H1 (cell line): ENCODE data around the gene TESMIN. TPM values are rescaled to one million over a fixed set of nuclear protein-coding genes. Genes with fewer than 3 reads are reported as not detected.

Experiments used
- CTCF ChIA-PET: fragments of 300-600 bp; sonication (Branson Sonifier 250); formaldehyde crosslinking; loops from one replicate; lab custom pipeline; 2021; ENCODE audit not compliant: partially characterized antibody; lab: Charles Lee
- POLR2A ChIA-PET: fragments of 300-600 bp; sonication (Branson Sonifier 250); formaldehyde crosslinking; loops from one replicate; lab custom pipeline; 2021; ENCODE audit warnings: inconsistent platforms; ENCODE audit not compliant: partially characterized antibody; lab: Charles Lee
- DNase-seq, 2 experiments: peaks; one replicate each; pipeline versions ENCODE4 v3.0.0 to v3.0.0-alpha.2; 2010 to 2022; ENCODE audit warnings: low spot score in 2 of 2, low read depth in 1 of 2, mixed read lengths in 1 of 2
- FAIRE-seq: peaks from 2 replicates; lab custom pipeline; 2011; peaks lifted over from hg19 to GRCh38; lab: Jason Lieb, UNC
- H2AFZ ChIP-seq: 2 replicates; pipeline ENCODE4 v1.8.1; 2012; ENCODE audit warnings: low read length, inconsistent platforms
- H2AK5ac ChIP-seq: 2 replicates; pipeline ENCODE4 v1.6.1; 2013; ENCODE audit warnings: low read depth, low read length
- H2BK120ac ChIP-seq: replicated peaks from 2 replicates; pipeline ENCODE3; 2013; ENCODE audit warnings: low read depth, low read length, inconsistent platforms
- H2BK12ac ChIP-seq: 2 replicates; pipeline ENCODE4 v1.6.1; 2013; ENCODE audit warnings: low read depth, low read length
- H2BK15ac ChIP-seq: 2 replicates; pipeline ENCODE4 v1.6.1; 2013; ENCODE audit warnings: low read length
- H2BK20ac ChIP-seq: 2 replicates; pipeline ENCODE4 v1.6.1; 2013; ENCODE audit warnings: low read length
- H2BK5ac ChIP-seq: 2 replicates; pipeline ENCODE4 v1.6.1; 2013; ENCODE audit warnings: low read depth, low read length
- H3K14ac ChIP-seq: 2 replicates; pipeline ENCODE4 v1.6.1; 2013; ENCODE audit warnings: inconsistent platforms; ENCODE audit not compliant: insufficient read length
- H3K18ac ChIP-seq: 2 replicates; pipeline ENCODE4 v1.6.1; 2013; ENCODE audit warnings: low read length; ENCODE audit errors: extremely low read depth
- H3K23ac ChIP-seq: 2 replicates; pipeline ENCODE4 v1.6.1; 2013; ENCODE audit warnings: inconsistent platforms; ENCODE audit not compliant: insufficient read length
- H3K23me2 ChIP-seq: 2 replicates; pipeline ENCODE4 v1.6.1; 2013; ENCODE audit warnings: low read depth, low read length
- H3K27ac ChIP-seq: 2 replicates; pipeline ENCODE4 v1.6.1; 2011; ENCODE audit warnings: low read depth, low read length, inconsistent platforms
- H3K27me3 ChIP-seq, 4 experiments: replicated peaks in 1 of 4; 1 replicate in 1 of 4; 2 replicates in 3 of 4; pipeline versions ENCODE4 v1.6.1 to v1.8.1; 2011 to 2013; ENCODE audit warnings: low read length in 3 of 4, mild to moderate bottlenecking in 3 of 4, inconsistent platforms in 2 of 4, mixed read lengths in 2 of 4, moderate library complexity in 1 of 4; ENCODE audit not compliant: control insufficient read depth in 3 of 4, insufficient read depth in 3 of 4; ENCODE audit errors: extremely low read depth in 1 of 4
- H3K36me3 ChIP-seq, 4 experiments: 2 replicates each; pipeline versions ENCODE4 v1.6.1 to v1.8.1; 2011 to 2013; ENCODE audit warnings: mild to moderate bottlenecking in 4 of 4, low read length in 3 of 4, moderate library complexity in 2 of 4, control low read depth in 1 of 4, inconsistent platforms in 1 of 4; ENCODE audit not compliant: insufficient read depth in 4 of 4, control insufficient read depth in 2 of 4
- H3K4ac ChIP-seq: replicated peaks from 2 replicates; pipeline ENCODE3; 2013; ENCODE audit warnings: low read length, low read depth, mixed read lengths, inconsistent platforms; ENCODE audit not compliant: insufficient read length
- H3K4me1 ChIP-seq, 4 experiments: replicated peaks in 1 of 4; 1 replicate in 1 of 4; 2 replicates in 3 of 4; pipeline versions ENCODE4 v1.6.1 to v1.8.1; 2011 to 2013; ENCODE audit warnings: low read length in 3 of 4, inconsistent platforms in 2 of 4, mixed read lengths in 1 of 4; ENCODE audit not compliant: insufficient read depth in 4 of 4, control insufficient read depth in 3 of 4
- H3K4me2 ChIP-seq, 2 experiments: 2 replicates each; pipeline versions ENCODE4 v1.6.1 to v1.8.1; 2011 to 2013; ENCODE audit warnings: low read depth in 2 of 2, low read length in 2 of 2, control low read depth in 1 of 2, inconsistent platforms in 1 of 2, mild to moderate bottlenecking in 1 of 2; ENCODE audit not compliant: insufficient read depth in 1 of 2
- H3K4me3 ChIP-seq, 4 experiments: fragments of 200-600, 300-600 bp in 1 of 4; sonication (generic), shearing (Covaris generic), sonication (Bioruptor Twin) in 1 of 4; 2 replicates each; pipeline versions ENCODE4 v1.5.1 to v1.8.1; 2011 to 2016; ENCODE audit warnings: low read length in 4 of 4, low read depth in 3 of 4, control low read depth in 2 of 4, inconsistent platforms in 2 of 4, mild to moderate bottlenecking in 2 of 4, mixed read lengths in 1 of 4, moderate library complexity in 1 of 4; ENCODE audit not compliant: insufficient read depth in 2 of 4; ENCODE audit errors: extremely low read depth in 1 of 4
- H3K56ac ChIP-seq: replicated peaks from 2 replicates; pipeline ENCODE3; 2013; ENCODE audit warnings: low read depth, mild to moderate bottlenecking, mixed read lengths, low read length, inconsistent platforms; ENCODE audit not compliant: insufficient read length
- H3K79me1 ChIP-seq: 2 replicates; pipeline ENCODE4 v1.6.1; 2013; ENCODE audit warnings: low read depth, low read length, control low read depth
- H3K79me2 ChIP-seq, 2 experiments: 2 replicates each; pipeline versions ENCODE4 v1.6.1 to v1.8.1; 2012 to 2013; ENCODE audit warnings: low read length in 2 of 2, mild to moderate bottlenecking in 2 of 2, inconsistent platforms in 1 of 2; ENCODE audit not compliant: insufficient read depth in 2 of 2, control insufficient read depth in 1 of 2
- H3K9ac ChIP-seq, 4 experiments: replicated peaks in 1 of 4; 1 replicate in 1 of 4; 2 replicates in 3 of 4; pipeline versions ENCODE4 v1.6.1 to v1.8.1; 2011 to 2013; ENCODE audit warnings: low read depth in 3 of 4, low read length in 3 of 4, control low read depth in 2 of 4, mild to moderate bottlenecking in 2 of 4, moderate library complexity in 2 of 4, inconsistent platforms in 1 of 4; ENCODE audit errors: extremely low read depth in 1 of 4
- H3K9me3 ChIP-seq, 2 experiments: 2 replicates each; pipeline versions ENCODE4 v1.6.1 to v1.8.1; 2012 to 2013; ENCODE audit warnings: mild to moderate bottlenecking in 2 of 2, moderate library complexity in 2 of 2, control low read depth in 1 of 2, inconsistent platforms in 1 of 2, low read depth in 1 of 2, low read length in 1 of 2, mixed read lengths in 1 of 2; ENCODE audit not compliant: insufficient read depth in 2 of 2
- H4K20me1 ChIP-seq, 2 experiments: replicated peaks in 1 of 2; 2 replicates each; pipeline versions ENCODE3 to v1.8.1; 2011 to 2013; ENCODE audit warnings: inconsistent platforms in 2 of 2, low read length in 2 of 2, mild to moderate bottlenecking in 1 of 2; ENCODE audit not compliant: insufficient read depth in 2 of 2, control insufficient read depth in 1 of 2
- H4K5ac ChIP-seq: 2 replicates; pipeline ENCODE4 v1.6.1; 2013; ENCODE audit warnings: low read length, low read depth, mixed read lengths, inconsistent platforms; ENCODE audit not compliant: insufficient read length
- H4K8ac ChIP-seq: 2 replicates; pipeline ENCODE4 v1.8.0; 2013; ENCODE audit warnings: mild to moderate bottlenecking, moderate library complexity, low read length, inconsistent platforms; ENCODE audit not compliant: insufficient read depth; ENCODE audit errors: extremely low read depth
- H4K91ac ChIP-seq: replicated peaks from 2 replicates; pipeline ENCODE3; 2013; ENCODE audit warnings: low read length, mixed read lengths, inconsistent platforms; ENCODE audit not compliant: insufficient read length
- BCL11A ChIP-seq, 2 experiments: IDR thresholded peaks; one replicate each; pipeline ENCODE4 v1.6.1; 2011; ENCODE audit warnings: low read depth in 2 of 2, low read length in 2 of 2, mild to moderate bottlenecking in 2 of 2
- EP300 ChIP-seq, 2 experiments: IDR thresholded peaks; 1 replicate in 1 of 2; 2 replicates in 1 of 2; pipeline ENCODE4 v1.6.1; 2011 to 2012; ENCODE audit warnings: low read depth in 2 of 2, low read length in 2 of 2, mild to moderate bottlenecking in 2 of 2, borderline replicate concordance in 1 of 2, inconsistent platforms in 1 of 2, moderate library complexity in 1 of 2
- JUND ChIP-seq: IDR thresholded peaks from 2 replicates; pipeline ENCODE4 v1.6.1; 2011; ENCODE audit warnings: mild to moderate bottlenecking, improper control_type of control experiment, low read length
- RFX5 ChIP-seq: IDR thresholded peaks from 2 replicates; pipeline ENCODE4 v1.6.1; 2011; ENCODE audit warnings: low read depth, low read length, improper control_type of control experiment, borderline replicate concordance
- WGBS, 2 experiments: shearing (Covaris generic) in 1 of 2; methylation state at CpG; one replicate each; pipeline versions ENCODE4 v1.1.6 to v1.1.7; 2013 to 2015; ENCODE audit warnings: low lambda C conversion rate in 2 of 2, mixed read lengths in 2 of 2, inconsistent platforms in 1 of 2, low coverage in 1 of 2, missing lambda C conversion rate in 1 of 2; ENCODE audit not compliant: insufficient replicate concordance in 2 of 2, insufficient coverage in 1 of 2, insufficient read length in 1 of 2; ENCODE audit errors: extremely low coverage in 1 of 2, missing lambda C conversion rate in 1 of 2; 5-methylcytosine and 5-hydroxymethylcytosine counted together
- polyA plus RNA-seq, 7 experiments: library from polyadenylated mRNA; depleted of rRNA in 3 of 7; stranded (reverse) in 5 of 7; unstranded in 2 of 7; fragments of >200 nt in 5 of 7; fragments of 200-250 nt in 2 of 7; gene quantifications; 1 replicate in 5 of 7; 2 replicates in 1 of 7; 4 replicates in 1 of 7; pipeline versions ENCODE4 v1.2.1 to v1.2.3, GENCODE V29; 2011 to 2013; ENCODE audit warnings: missing spikeins in 2 of 7, mixed read lengths in 2 of 7
- total RNA-seq: library from RNA; stranded (reverse); fragmentation: NEBNext Ultra II Directional; extraction: Animal tissue kit (Norgen Biotek cat#: 25700); gene quantifications from 2 replicates; pipeline ENCODE4 v1.2.1, GENCODE V29; 2021
- TF ChIP-seq, protein P1 (sequence below): IDR thresholded peaks from 2 replicates; pipeline ENCODE4 v1.6.1; 2012; ENCODE audit warnings: inconsistent platforms
- TF ChIP-seq, protein P2 (sequence below), 3 experiments: IDR thresholded peaks; 1 replicate in 2 of 3; 2 replicates in 1 of 3; pipeline versions ENCODE4 v1.5.1 to v1.6.1; 2011; ENCODE audit warnings: low read length in 3 of 3, mild to moderate bottlenecking in 3 of 3, inconsistent platforms in 2 of 3, low read depth in 1 of 3, moderate library complexity in 1 of 3; ENCODE audit not compliant: insufficient read depth in 1 of 3; ENCODE audit errors: control extremely low read depth in 1 of 3
- TF ChIP-seq, protein P3 (sequence below): IDR thresholded peaks from 2 replicates; pipeline ENCODE4 v1.6.1; 2012; ENCODE audit warnings: inconsistent platforms
- TF ChIP-seq, protein P4 (sequence below): IDR thresholded peaks from 2 replicates; pipeline ENCODE4 v1.6.1; 2012; ENCODE audit warnings: low read length, inconsistent platforms

The TESMIN gene
- total and polyA plus RNA-seq, 2 of the 8 experiments (the other 6 are each of a cell fraction or from before 2014, with no cell fraction given) = 22.6 to 61.1 TPM

GRCh38 chr11:68658097-68658496, 93.2 kb downstream of the TESMIN start:
- Histone ChIP-seq H3K9me3 (peaks cover 0 to 6% of the 10 kb centered on the region in 2 experiments; a peak in 1 of 4 replicates), H3K9ac (no peak overlapping the region), H2BK20ac (no peak overlapping the region), H2BK120ac (no peak overlapping the region), H3K4me3 (no peak overlapping the region), H4K91ac (peak overlapping the region; percentile 30), H4K20me1 (no peaks in the 10 kb centered on the region), H2AK5ac (no peak overlapping the region), H3K18ac (no peak overlapping the region), H3K79me1 (no peaks in the 10 kb centered on the region), H3K23ac (no peak overlapping the region), H2BK12ac (no peak overlapping the region), H3K4me2 (no peak overlapping the region), H3K79me2 (no peaks in the 10 kb centered on the region), H3K4ac (no peak overlapping the region), H3K14ac (no peak overlapping the region), H3K27me3 (no peaks in the 10 kb centered on the region), H4K5ac (no peak overlapping the region), H2AFZ (no peak overlapping the region), H3K36me3 (no peaks in the 10 kb centered on the region), H2BK5ac (no peak overlapping the region), H4K8ac (no peak overlapping the region), H3K4me1 (no peaks in the 10 kb centered on the region), H3K23me2 (no peaks in the 10 kb centered on the region), H3K27ac (no peak overlapping the region), H2BK15ac (no peak overlapping the region), H3K56ac (no peak overlapping the region)
- DNase-seq (no peak), FAIRE-seq (no peak)
- ChIA-PET POLR2A (interaction anchor here (0.6 to 1.1 kb wide), 2 partner anchors 42 to 47 kb away, joined by 3 read pairs; no protein-coding TSS in a partner anchor), CTCF (interaction anchor here (0.6 to 1.6 kb wide), 7 partner anchors 9 to 136 kb away, joined by 3 to 5 read pairs (median 3); no protein-coding TSS in a partner anchor)
- 97% methylated on average over 8 of the region's 8 CpGs; no CpG with 5 or more reads in 1 of the 2 experiments for WGBS, 2 experiments
- TF ChIP-seq, protein P1, sequence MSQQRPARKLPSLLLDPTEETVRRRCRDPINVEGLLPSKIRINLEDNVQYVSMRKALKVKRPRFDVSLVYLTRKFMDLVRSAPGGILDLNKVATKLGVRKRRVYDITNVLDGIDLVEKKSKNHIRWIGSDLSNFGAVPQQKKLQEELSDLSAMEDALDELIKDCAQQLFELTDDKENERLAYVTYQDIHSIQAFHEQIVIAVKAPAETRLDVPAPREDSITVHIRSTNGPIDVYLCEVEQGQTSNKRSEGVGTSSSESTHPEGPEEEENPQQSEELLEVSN = no peak
- TF ChIP-seq, protein P2, sequence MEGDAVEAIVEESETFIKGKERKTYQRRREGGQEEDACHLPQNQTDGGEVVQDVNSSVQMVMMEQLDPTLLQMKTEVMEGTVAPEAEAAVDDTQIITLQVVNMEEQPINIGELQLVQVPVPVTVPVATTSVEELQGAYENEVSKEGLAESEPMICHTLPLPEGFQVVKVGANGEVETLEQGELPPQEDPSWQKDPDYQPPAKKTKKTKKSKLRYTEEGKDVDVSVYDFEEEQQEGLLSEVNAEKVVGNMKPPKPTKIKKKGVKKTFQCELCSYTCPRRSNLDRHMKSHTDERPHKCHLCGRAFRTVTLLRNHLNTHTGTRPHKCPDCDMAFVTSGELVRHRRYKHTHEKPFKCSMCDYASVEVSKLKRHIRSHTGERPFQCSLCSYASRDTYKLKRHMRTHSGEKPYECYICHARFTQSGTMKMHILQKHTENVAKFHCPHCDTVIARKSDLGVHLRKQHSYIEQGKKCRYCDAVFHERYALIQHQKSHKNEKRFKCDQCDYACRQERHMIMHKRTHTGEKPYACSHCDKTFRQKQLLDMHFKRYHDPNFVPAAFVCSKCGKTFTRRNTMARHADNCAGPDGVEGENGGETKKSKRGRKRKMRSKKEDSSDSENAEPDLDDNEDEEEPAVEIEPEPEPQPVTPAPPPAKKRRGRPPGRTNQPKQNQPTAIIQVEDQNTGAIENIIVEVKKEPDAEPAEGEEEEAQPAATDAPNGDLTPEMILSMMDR (IDR thresholded peaks at IDR 0.05; ENCODE audit: control extremely low read depth in 1 of 3, insufficient read depth in 1 of 3, low read depth in 1 of 3, low read length in 3 of 3) = no peak
- TF ChIP-seq JUND (no peak), EP300 (IDR thresholded peaks at IDR 0.05; ENCODE audit: borderline replicate concordance in 1 of 2, low read depth in 2 of 2, low read length in 2 of 2) (no peak), RFX5 (no peak), BCL11A (IDR thresholded peaks at IDR 0.05; ENCODE audit: low read depth in 2 of 2, low read length in 2 of 2) (no peak)
- TF ChIP-seq, protein P3, sequence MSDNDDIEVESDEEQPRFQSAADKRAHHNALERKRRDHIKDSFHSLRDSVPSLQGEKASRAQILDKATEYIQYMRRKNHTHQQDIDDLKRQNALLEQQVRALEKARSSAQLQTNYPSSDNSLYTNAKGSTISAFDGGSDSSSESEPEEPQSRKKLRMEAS = no peak
- TF ChIP-seq, protein P4, sequence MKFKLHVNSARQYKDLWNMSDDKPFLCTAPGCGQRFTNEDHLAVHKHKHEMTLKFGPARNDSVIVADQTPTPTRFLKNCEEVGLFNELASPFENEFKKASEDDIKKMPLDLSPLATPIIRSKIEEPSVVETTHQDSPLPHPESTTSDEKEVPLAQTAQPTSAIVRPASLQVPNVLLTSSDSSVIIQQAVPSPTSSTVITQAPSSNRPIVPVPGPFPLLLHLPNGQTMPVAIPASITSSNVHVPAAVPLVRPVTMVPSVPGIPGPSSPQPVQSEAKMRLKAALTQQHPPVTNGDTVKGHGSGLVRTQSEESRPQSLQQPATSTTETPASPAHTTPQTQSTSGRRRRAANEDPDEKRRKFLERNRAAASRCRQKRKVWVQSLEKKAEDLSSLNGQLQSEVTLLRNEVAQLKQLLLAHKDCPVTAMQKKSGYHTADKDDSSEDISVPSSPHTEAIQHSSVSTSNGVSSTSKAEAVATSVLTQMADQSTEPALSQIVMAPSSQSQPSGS = no peak
